ENCODE results near the gene SPNS2. TPM values are rescaled to one million over a fixed set of nuclear protein-coding genes. Genes with fewer than 3 reads are reported as not detected.
A peak's percentile ranks its signal among the peaks of the same experiment; 100 is the strongest.

SPNS2 gene
- polyA plus RNA-seq, 1 of the 3 experiments (the other 2 are of a cell fraction), result 0.08 TPM

DNA sequence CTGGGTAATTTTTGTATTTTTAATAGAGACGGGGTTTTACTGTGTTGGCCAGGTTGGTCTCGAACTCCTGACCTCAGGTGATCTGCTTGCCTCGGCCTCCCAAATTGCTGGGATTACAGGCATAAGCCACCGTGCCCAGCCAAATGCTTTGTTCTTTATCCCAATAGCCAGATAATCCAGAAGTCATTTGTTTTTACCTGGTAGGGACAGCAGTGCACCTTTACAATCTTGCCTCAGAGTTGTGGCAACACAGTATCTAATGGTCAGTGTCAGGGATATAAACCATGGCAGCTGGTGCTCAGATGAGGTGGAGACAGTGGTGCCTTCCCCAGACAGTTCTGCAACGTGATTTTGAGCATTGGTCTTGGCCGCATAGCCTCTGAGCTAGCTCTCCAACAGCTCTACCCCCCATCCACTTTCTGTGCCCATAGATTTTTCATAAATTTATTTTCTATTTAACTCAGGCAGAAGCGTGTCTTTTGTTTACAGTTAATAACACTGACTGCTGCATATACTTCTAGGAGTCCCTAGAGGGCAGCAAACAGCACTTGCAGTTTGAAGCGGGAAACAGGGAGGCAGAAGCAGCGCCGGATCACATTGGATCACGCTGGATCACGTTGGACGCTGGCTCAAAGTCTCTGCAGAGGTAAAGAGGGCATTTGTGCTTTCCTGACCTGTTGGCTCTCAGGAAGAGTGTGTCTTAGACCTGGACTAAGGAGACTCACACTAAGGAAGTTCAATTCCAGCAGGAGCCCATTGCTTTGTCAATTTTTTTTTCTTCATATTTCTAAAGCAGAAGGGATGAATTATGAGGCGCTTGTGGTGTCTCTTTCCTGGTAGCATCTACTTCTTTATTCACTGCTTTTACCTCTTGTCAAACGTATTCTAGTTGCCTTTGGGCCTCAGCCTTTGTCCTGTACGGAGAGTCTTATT, 66.8 kb downstream of the SPNS2 start:
- H2AFZ ChIP-seq (ENCODE audit: low read depth), result peak overlapping the region; percentile 66
- no peaks in the 10 kb centered on the region for H3F3A ChIP-seq (replicated peaks; ENCODE audit: insufficient read depth)
- H3K9me2 ChIP-seq, result no peaks in the 10 kb centered on the region
- H3K9ac ChIP-seq, result no peak overlapping the region
- H3K4me2 ChIP-seq, result no peak overlapping the region
- no peaks in the 10 kb centered on the region for H3K79me2 ChIP-seq (ENCODE audit: insufficient read depth)
- H3K36me3 ChIP-seq (replicated peaks in 1 of 2; ENCODE audit: control insufficient read depth in 1 of 2, insufficient read depth in 2 of 2, low read length in 1 of 2), result no peaks in the 10 kb centered on the region
- H4K20me1 ChIP-seq (ENCODE audit: insufficient read depth), result no peaks in the 10 kb centered on the region
- H3K4me3 ChIP-seq (ENCODE audit: low read depth in 2 of 2, low read length in 1 of 2), result peak overlapping the region in 1 of 2 experiments; percentile 12; a peak in 1 of 4 replicates
- no peaks in the 10 kb centered on the region for H3K4me1 ChIP-seq (ENCODE audit: control insufficient read depth in 1 of 2, insufficient read depth in 2 of 2, low read depth in 1 of 2, low read length in 1 of 2)
- H3K27me3 ChIP-seq (ENCODE audit: insufficient read depth), result peaks cover 5% of the 10 kb centered on the region; the same call in 1 of the 2 replicates
- no peaks in the 10 kb centered on the region for H3K9me3 ChIP-seq
- CTCF ChIA-PET, result interaction anchor here (0.6 to 6.8 kb wide), 37 partner anchors 8 to 350 kb away, joined by 3 to 237 read pairs (median 4); partner anchors contain the start of genes SMTNL2, SPNS2 and SPNS3
- peak; percentile 78 for DNase-seq
- H3K27ac ChIP-seq (ENCODE audit: low read depth in 2 of 2, low read length in 1 of 2), result no peak overlapping the region
- 22% methylated on average over 16 of the region's 16 CpGs for WGBS (ENCODE audit: low lambda C conversion rate)
- POLR2A ChIA-PET, result interaction anchor here (0.6 kb wide), 1 partner anchor 12 kb away, joined by 3 read pairs; no protein-coding TSS in a partner anchor
- TF ChIP-seq RAD21 (IDR thresholded peaks at IDR 0.05; ENCODE audit: low read length) (peak; percentile 69), GABPA (IDR thresholded peaks at IDR 0.05; ENCODE audit: low read depth) (no peak), CHD2 (IDR thresholded peaks at IDR 0.05; ENCODE audit: low read length, partially characterized antibody) (peak; percentile 69), SMC3 (IDR thresholded peaks at IDR 0.05; ENCODE audit: low read depth, low read length) (peak; percentile 61), FOXJ3 (CRISPR knock-in tag; IDR thresholded peaks at IDR 0.05) (0 out of 2 replicates have a peak, but pooled peaks have one; percentile 49), MXI1 (IDR thresholded peaks at IDR 0.05; ENCODE audit: low read depth, low read length) (peak; percentile 77; the same call in 1 of the 2 replicates), RXRA (IDR thresholded peaks at IDR 0.05; ENCODE audit: borderline replicate concordance, low read depth) (no peak), SIN3A (IDR thresholded peaks at IDR 0.05; ENCODE audit: borderline replicate concordance, low read depth, low read length) (peak; percentile 60; the same call in 1 of the 2 replicates), GATA2 (CRISPR knock-in tag; IDR thresholded peaks at IDR 0.05) (no peak), TAF1 (IDR thresholded peaks at IDR 0.05; ENCODE audit: borderline replicate concordance, low read depth, low read length) (peak; percentile 35; the same call in 1 of the 2 replicates), YY1 (IDR thresholded peaks at IDR 0.05; ENCODE audit: low read depth) (no peak), EP300 (IDR thresholded peaks at IDR 0.05; ENCODE audit: borderline replicate concordance in 1 of 2, low read depth in 1 of 2, low read length in 1 of 2) (no peak), RCOR1 (IDR thresholded peaks at IDR 0.05; ENCODE audit: low read length) (no peak), EZH2phosphoT487 (IDR thresholded peaks at IDR 0.05; ENCODE audit: borderline replicate concordance, low read depth) (no peak), FOXM1 (IDR thresholded peaks at IDR 0.05; ENCODE audit: low read depth) (no peak), POLR2AphosphoS5 (IDR thresholded peaks at IDR 0.05; ENCODE audit: low read depth, low read length) (no peak), MEF2A (IDR thresholded peaks at IDR 0.05; ENCODE audit: borderline replicate concordance, low read depth) (no peak), RFX5 (IDR thresholded peaks at IDR 0.05; ENCODE audit: low read length) (0 out of 2 replicates have a peak, but pooled peaks have one; percentile 36)
- TF ChIP-seq, protein P1, sequence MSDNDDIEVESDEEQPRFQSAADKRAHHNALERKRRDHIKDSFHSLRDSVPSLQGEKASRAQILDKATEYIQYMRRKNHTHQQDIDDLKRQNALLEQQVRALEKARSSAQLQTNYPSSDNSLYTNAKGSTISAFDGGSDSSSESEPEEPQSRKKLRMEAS (IDR thresholded peaks at IDR 0.05; ENCODE audit: low read depth), result peak; percentile 93
- TF ChIP-seq, protein P2, sequence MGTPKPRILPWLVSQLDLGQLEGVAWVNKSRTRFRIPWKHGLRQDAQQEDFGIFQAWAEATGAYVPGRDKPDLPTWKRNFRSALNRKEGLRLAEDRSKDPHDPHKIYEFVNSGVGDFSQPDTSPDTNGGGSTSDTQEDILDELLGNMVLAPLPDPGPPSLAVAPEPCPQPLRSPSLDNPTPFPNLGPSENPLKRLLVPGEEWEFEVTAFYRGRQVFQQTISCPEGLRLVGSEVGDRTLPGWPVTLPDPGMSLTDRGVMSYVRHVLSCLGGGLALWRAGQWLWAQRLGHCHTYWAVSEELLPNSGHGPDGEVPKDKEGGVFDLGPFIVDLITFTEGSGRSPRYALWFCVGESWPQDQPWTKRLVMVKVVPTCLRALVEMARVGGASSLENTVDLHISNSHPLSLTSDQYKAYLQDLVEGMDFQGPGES (IDR thresholded peaks at IDR 0.05; ENCODE audit: low read depth, low read length), result no peak
- TF ChIP-seq, protein P3, sequence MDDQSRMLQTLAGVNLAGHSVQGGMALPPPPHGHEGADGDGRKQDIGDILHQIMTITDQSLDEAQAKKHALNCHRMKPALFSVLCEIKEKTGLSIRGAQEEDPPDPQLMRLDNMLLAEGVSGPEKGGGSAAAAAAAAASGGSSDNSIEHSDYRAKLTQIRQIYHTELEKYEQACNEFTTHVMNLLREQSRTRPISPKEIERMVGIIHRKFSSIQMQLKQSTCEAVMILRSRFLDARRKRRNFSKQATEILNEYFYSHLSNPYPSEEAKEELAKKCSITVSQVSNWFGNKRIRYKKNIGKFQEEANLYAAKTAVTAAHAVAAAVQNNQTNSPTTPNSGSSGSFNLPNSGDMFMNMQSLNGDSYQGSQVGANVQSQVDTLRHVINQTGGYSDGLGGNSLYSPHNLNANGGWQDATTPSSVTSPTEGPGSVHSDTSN (IDR thresholded peaks at IDR 0.05), result 0 out of 2 replicates have a peak, but pooled peaks have one; percentile 5
- TF ChIP-seq, protein P4, sequence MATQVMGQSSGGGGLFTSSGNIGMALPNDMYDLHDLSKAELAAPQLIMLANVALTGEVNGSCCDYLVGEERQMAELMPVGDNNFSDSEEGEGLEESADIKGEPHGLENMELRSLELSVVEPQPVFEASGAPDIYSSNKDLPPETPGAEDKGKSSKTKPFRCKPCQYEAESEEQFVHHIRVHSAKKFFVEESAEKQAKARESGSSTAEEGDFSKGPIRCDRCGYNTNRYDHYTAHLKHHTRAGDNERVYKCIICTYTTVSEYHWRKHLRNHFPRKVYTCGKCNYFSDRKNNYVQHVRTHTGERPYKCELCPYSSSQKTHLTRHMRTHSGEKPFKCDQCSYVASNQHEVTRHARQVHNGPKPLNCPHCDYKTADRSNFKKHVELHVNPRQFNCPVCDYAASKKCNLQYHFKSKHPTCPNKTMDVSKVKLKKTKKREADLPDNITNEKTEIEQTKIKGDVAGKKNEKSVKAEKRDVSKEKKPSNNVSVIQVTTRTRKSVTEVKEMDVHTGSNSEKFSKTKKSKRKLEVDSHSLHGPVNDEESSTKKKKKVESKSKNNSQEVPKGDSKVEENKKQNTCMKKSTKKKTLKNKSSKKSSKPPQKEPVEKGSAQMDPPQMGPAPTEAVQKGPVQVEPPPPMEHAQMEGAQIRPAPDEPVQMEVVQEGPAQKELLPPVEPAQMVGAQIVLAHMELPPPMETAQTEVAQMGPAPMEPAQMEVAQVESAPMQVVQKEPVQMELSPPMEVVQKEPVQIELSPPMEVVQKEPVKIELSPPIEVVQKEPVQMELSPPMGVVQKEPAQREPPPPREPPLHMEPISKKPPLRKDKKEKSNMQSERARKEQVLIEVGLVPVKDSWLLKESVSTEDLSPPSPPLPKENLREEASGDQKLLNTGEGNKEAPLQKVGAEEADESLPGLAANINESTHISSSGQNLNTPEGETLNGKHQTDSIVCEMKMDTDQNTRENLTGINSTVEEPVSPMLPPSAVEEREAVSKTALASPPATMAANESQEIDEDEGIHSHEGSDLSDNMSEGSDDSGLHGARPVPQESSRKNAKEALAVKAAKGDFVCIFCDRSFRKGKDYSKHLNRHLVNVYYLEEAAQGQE (IDR thresholded peaks at IDR 0.05; ENCODE audit: low read depth, low read length), result no peak
- TF ChIP-seq, protein P5, sequence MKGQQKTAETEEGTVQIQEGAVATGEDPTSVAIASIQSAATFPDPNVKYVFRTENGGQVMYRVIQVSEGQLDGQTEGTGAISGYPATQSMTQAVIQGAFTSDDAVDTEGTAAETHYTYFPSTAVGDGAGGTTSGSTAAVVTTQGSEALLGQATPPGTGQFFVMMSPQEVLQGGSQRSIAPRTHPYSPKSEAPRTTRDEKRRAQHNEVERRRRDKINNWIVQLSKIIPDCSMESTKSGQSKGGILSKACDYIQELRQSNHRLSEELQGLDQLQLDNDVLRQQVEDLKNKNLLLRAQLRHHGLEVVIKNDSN (IDR thresholded peaks at IDR 0.05; ENCODE audit: borderline replicate concordance, low read depth), result no peak

Measured in SK-N-SH (cell line).